Measurements from ENCODE around the gene SEMA3F. TPM values are rescaled to one million over a fixed set of nuclear protein-coding genes. Genes with fewer than 3 reads are reported as not detected.
A peak's percentile ranks its signal among the peaks of the same experiment; 100 is the strongest.

Gene SEMA3F
- total and polyA plus RNA-seq, 2 experiments from 2014 or later = 13.9 to 15.5 TPM

DNA sequence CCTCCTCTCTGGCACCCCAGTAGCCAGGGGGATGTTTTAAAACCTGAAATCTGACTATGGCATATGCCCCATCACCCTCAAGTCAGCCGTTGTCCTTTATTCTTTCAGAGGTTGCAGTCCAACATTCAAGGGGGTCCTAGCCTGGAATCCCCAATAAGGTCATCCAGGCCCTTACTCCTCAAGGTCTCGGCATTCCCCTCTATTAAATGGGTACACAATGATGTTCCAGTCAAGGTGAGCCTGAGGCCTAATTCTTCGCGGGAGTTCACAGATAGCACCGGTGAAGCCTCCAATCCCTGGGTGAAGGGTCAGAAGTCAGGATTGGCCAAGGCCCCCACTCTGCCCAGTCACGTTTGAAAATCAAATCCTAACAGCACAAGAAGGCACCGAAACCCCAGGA is 8.1 kb upstream of the SEMA3F start:
- TF ChIP-seq, protein P1, sequence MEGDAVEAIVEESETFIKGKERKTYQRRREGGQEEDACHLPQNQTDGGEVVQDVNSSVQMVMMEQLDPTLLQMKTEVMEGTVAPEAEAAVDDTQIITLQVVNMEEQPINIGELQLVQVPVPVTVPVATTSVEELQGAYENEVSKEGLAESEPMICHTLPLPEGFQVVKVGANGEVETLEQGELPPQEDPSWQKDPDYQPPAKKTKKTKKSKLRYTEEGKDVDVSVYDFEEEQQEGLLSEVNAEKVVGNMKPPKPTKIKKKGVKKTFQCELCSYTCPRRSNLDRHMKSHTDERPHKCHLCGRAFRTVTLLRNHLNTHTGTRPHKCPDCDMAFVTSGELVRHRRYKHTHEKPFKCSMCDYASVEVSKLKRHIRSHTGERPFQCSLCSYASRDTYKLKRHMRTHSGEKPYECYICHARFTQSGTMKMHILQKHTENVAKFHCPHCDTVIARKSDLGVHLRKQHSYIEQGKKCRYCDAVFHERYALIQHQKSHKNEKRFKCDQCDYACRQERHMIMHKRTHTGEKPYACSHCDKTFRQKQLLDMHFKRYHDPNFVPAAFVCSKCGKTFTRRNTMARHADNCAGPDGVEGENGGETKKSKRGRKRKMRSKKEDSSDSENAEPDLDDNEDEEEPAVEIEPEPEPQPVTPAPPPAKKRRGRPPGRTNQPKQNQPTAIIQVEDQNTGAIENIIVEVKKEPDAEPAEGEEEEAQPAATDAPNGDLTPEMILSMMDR (IDR thresholded peaks at IDR 0.05; ENCODE audit: poor library complexity) = no peak
- TF ChIP-seq EZH2phosphoT487 (IDR thresholded peaks at IDR 0.05; ENCODE audit: low read depth, severe bottlenecking, unreplicated experiment) (no peak), EZH2 (IDR thresholded peaks at IDR 0.05; ENCODE audit: borderline replicate concordance) (no peak)
- Histone ChIP-seq H4K20me1 (ENCODE audit: insufficient read depth, poor library complexity, severe bottlenecking) (no peaks in the 10 kb centered on the region), H3K4me3 (no peak overlapping the region), H3K27me3 (no peaks in the 10 kb centered on the region), H2AFZ (no peak overlapping the region), H3K79me2 (no peaks in the 10 kb centered on the region), H3K9me2 (replicated peaks; ENCODE audit: insufficient read depth) (no peaks in the 10 kb centered on the region), H3K36me3 (replicated peaks; ENCODE audit: insufficient read depth, low read depth) (no peaks in the 10 kb centered on the region), H3K4me1 (ENCODE audit: insufficient read depth) (peaks cover 49% of the 10 kb centered on the region), H3K27ac (peak overlapping the region; percentile 75), H3K4me2 (no peak overlapping the region), H3K9me3 (ENCODE audit: low read depth) (no peaks in the 10 kb centered on the region)
- no peak for DNase-seq (ENCODE audit: low spot score)
- 88% methylated on average over 7 of the region's 7 CpGs for WGBS (ENCODE audit: low lambda C conversion rate, missing lambda C conversion rate)

DNA sequence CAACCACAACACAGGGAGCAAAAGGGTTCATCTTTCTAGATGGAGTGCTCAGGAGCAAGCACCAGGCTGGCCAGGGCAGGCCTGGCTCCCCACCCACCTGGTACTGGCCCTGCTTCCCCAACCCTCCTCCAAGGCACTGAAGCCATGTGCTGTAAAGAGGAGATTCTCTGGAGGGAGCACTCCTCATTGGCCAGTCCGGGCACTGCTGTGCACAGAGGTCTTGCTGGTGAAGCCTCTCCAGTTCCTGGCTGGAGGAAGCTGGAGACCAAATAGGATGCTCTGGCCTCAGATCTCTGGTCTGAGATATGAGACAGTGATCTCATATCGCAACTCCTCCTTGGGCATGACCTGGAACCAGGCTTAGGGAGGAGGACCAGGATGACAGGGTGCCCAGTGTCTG is 7.7 kb upstream of the SEMA3F start:
- Histone ChIP-seq H3K9me3 (ENCODE audit: low read depth) (no peaks in the 10 kb centered on the region), H3K27me3 (peaks cover 2% of the 10 kb centered on the region), H3K79me2 (no peaks in the 10 kb centered on the region), H3K9me2 (replicated peaks; ENCODE audit: insufficient read depth) (no peaks in the 10 kb centered on the region), H3K4me2 (no peak overlapping the region), H3K36me3 (replicated peaks; ENCODE audit: insufficient read depth, low read depth) (no peaks in the 10 kb centered on the region), H2AFZ (no peak overlapping the region), H4K20me1 (ENCODE audit: insufficient read depth, poor library complexity, severe bottlenecking) (no peaks in the 10 kb centered on the region), H3K4me1 (ENCODE audit: insufficient read depth) (peaks cover 52% of the 10 kb centered on the region), H3K27ac (peak overlapping the region; percentile 75), H3K4me3 (no peak overlapping the region)
- DNase-seq (ENCODE audit: low spot score) = no peak
- 82% methylated on average over 2 of the region's 2 CpGs for WGBS (ENCODE audit: low lambda C conversion rate, missing lambda C conversion rate)
- TF ChIP-seq EZH2 (IDR thresholded peaks at IDR 0.05; ENCODE audit: borderline replicate concordance) (no peak), EZH2phosphoT487 (IDR thresholded peaks at IDR 0.05; ENCODE audit: low read depth, severe bottlenecking, unreplicated experiment) (no peak)
- TF ChIP-seq, protein P1 (IDR thresholded peaks at IDR 0.05; ENCODE audit: poor library complexity) = no peak

DNA sequence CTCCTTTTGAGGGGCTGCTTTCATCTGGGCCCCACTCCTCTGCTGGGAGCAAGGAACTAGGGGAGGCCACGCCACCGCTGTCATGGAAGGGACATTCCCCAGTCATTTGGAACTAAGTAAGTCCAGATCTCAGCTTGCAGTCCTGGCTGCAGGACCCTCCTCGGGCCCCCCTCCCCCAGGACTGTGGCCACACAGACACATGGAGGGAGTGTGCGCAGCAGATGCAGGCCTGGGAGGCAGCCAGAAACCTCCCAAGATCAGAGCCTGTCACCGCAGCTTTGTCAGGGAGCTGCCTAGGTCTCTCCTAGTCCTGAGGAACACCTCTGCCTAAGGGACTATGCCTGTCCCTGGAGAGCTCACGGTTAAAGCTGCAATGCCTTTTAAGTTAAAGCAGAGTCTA is 7.3 kb upstream of the SEMA3F start:
- peaks cover 3% of the 10 kb centered on the region for H3K27me3 ChIP-seq
- WGBS (ENCODE audit: low lambda C conversion rate, missing lambda C conversion rate) = 43% methylated on average over 6 of the region's 6 CpGs
- H3K9me3 ChIP-seq (ENCODE audit: low read depth) = no peaks in the 10 kb centered on the region
- H3K27ac ChIP-seq = peak overlapping the region; percentile 75
- H3K9me2 ChIP-seq (replicated peaks; ENCODE audit: insufficient read depth) = no peaks in the 10 kb centered on the region
- H2AFZ ChIP-seq = no peak overlapping the region
- TF ChIP-seq, protein P1 (IDR thresholded peaks at IDR 0.05; ENCODE audit: poor library complexity) = no peak
- TF ChIP-seq EZH2phosphoT487 (IDR thresholded peaks at IDR 0.05; ENCODE audit: low read depth, severe bottlenecking, unreplicated experiment) = no peak
- TF ChIP-seq EZH2 (IDR thresholded peaks at IDR 0.05; ENCODE audit: borderline replicate concordance) = no peak
- H3K4me1 ChIP-seq (ENCODE audit: insufficient read depth) = peaks cover 52% of the 10 kb centered on the region
- no peaks in the 10 kb centered on the region for H3K36me3 ChIP-seq (replicated peaks; ENCODE audit: insufficient read depth, low read depth)
- H3K79me2 ChIP-seq = no peaks in the 10 kb centered on the region
- no peak overlapping the region for H3K4me2 ChIP-seq
- H4K20me1 ChIP-seq (ENCODE audit: insufficient read depth, poor library complexity, severe bottlenecking) = no peaks in the 10 kb centered on the region
- peak; percentile 48 for DNase-seq (ENCODE audit: low spot score)
- H3K4me3 ChIP-seq = no peak overlapping the region

DNA sequence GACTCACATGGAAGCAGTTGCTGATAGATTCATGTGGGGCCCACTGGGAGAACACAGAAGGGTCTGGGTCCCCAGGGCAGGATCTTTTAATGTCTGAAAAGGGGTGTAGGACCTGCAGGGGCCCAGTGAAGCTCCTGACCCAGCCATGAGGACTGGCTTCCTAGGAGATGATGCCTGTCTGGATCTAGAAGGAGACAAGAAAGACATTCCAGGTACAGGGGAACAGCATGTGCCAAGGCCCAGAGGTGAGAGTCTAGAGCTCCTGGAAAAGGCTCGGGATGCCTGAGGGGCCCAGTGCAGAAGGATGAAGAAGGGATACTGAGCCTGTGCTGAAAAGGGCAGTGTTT is 4.7 kb upstream of the SEMA3F start:
- Histone ChIP-seq H3K9me2 (replicated peaks; ENCODE audit: insufficient read depth) (no peaks in the 10 kb centered on the region), H4K20me1 (ENCODE audit: insufficient read depth, poor library complexity, severe bottlenecking) (no peaks in the 10 kb centered on the region), H3K79me2 (no peaks in the 10 kb centered on the region), H3K27me3 (peaks cover 18% of the 10 kb centered on the region), H3K27ac (peak overlapping the region; percentile 92), H3K9me3 (ENCODE audit: low read depth) (no peaks in the 10 kb centered on the region), H3K4me1 (ENCODE audit: insufficient read depth) (peaks cover 58% of the 10 kb centered on the region), H3K4me3 (no peak overlapping the region), H3K36me3 (replicated peaks; ENCODE audit: insufficient read depth, low read depth) (no peaks in the 10 kb centered on the region), H3K4me2 (peak overlapping the region; percentile 4), H2AFZ (no peak overlapping the region)
- DNase-seq (ENCODE audit: low spot score) = no peak
- 50% methylated on average over 1 of the region's 1 CpG for WGBS (ENCODE audit: low lambda C conversion rate, missing lambda C conversion rate)
- TF ChIP-seq EZH2 (IDR thresholded peaks at IDR 0.05; ENCODE audit: borderline replicate concordance) (no peak), EZH2phosphoT487 (IDR thresholded peaks at IDR 0.05; ENCODE audit: low read depth, severe bottlenecking, unreplicated experiment) (no peak)
- TF ChIP-seq, protein P1 (IDR thresholded peaks at IDR 0.05; ENCODE audit: poor library complexity) = no peak
